HG02943 (cell line): ENCODE results near the gene PROSER1.
"Not testable (repeated sequence)": the region's sequence is repeated elsewhere in the genome, so short reads cannot be mapped to it uniquely, and the experiment has no call there.

ENCODE experiments used
- ATAC-seq: cut with Tn5 transposase; IDR thresholded peaks from one replicate; pipeline ENCODE4 v1.9.1; 2021; ENCODE audit warnings: mild to moderate bottlenecking, low read depth, moderate library complexity; ENCODE audit not compliant: unreplicated experiment

PROSER1 gene

GRCh38 chr13:39032150-39032549, 5.7 kb downstream of the PROSER1 start:
- ATAC-seq, result no peak

GRCh38 chr13:39025433-39025839, 12.5 kb downstream of the PROSER1 start:
- ATAC-seq, result no peak

DNA sequence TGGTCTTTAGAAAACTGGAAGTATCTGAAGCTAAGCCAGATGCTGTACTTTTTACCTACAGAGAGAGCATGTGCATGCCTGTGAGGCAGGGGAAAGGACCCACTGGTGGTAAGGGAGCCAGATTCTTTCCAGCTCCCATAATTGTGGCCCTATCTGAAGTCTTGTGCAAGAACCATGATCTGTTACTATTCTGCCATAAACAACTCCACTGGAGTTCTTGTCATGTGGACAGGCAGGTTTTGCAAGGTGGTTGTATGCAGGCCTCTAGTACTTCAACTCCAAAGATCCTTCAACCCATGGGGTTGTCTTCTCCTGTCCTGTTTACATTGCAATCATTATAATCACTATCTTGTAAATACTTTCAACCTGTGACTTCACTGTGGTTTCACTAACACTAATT, 14.1 kb downstream of the PROSER1 start:
- ATAC-seq, result no peak

- no peak for ATAC-seq
These were observed 14.6 kb downstream of the PROSER1 start for GRCh38 chr13:39023316-39023715.

DNA sequence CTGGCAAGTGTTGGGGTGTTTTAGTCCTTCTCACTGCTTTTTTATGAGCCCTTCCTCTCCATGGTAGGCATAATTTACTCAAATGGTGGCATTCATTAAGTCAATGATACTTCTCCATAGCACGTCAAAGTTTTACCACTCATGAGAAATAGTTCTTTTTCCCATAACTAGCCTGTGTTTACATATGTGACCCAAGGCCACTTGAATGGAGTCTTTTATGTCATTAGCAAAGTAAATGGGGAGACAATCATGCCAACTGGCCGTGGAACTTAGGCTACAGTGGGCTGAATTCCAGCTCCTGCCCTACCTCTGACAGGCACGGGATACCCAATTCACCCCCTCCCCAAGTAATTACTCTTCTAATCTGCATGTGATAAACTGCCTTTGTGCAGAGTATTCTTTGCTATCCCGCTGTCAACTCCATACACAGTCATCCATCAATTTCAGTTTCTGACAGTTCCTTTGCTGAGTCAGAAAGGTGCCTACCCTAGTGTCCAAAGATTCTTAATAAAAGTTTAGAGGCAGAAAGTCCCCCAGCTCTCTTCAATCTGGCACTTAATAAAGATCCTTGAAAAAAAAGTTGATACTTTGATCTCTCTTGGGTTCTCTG, 16.9 kb downstream of the PROSER1 start:
- ATAC-seq, result no peak

GRCh38 chr13:39016787-39017186, 21.1 kb downstream of the PROSER1 start:
- ATAC-seq, result peak; percentile 74

GRCh38 chr13:39016087-39016486, 21.8 kb downstream of the PROSER1 start:
- no peak for ATAC-seq

- ATAC-seq, result no peak
These were observed 24.4 kb downstream of the PROSER1 start for GRCh38 chr13:39013462-39013861.

DNA sequence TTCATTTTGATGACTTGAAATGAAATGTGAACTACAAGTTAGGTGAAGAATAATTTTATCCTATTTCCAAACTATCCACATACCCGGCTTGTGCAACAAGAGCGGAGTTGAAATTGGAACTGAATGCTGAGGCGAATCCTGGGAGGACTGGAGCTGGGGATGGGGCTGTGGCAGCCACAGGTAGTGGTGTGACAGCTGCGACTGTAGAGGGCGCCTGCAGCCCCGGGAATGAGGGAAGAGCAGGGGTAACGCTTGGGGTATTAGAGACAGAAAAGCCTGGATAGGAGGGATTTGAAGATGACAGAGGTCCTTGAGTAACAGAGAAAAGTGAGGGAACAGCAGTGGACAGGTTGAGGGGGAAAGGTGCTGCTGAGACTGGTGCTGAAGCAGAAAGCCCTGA, 25.3 kb downstream of the PROSER1 start:
- ATAC-seq, result no peak

GRCh38 chr13:39006371-39007111, 31.3 kb downstream of the PROSER1 start:
- ATAC-seq, result not testable (repeated sequence)

DNA sequence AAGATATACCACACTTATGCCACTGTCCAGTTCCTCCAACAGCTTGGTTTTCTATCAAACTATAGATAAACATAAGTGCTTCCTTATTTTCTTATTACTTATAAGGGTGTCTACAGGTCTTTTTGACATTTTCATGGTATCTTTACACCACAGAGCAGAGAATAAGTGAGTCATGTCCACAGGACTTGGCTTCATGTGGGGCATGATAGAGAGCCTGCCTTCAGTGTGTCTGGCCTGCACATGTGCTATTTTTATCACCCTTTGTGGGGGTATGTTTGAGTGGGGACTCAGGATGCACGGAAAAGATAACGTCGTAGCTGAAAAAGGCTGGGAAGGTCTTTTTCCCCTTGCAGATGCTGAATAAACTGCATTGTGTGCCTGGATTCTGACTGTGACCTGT, 39.1 kb downstream of the PROSER1 start:
- no peak for ATAC-seq

- no peak for ATAC-seq
These were observed 44.5 kb downstream of the PROSER1 start for GRCh38 chr13:38993381-38993780.

GRCh38 chr13:38990693-38991092, 47.2 kb downstream of the PROSER1 start, which contains the start of gene STOML3:
Gene STOML3 (minus strand): TSS chr13:38990831. CDS start chr13:38990721, 110 bp downstream.
- no peak for ATAC-seq

- ATAC-seq, result no peak
These were observed 56.8 kb downstream of the PROSER1 start for GRCh38 chr13:38981096-38981495.

DNA sequence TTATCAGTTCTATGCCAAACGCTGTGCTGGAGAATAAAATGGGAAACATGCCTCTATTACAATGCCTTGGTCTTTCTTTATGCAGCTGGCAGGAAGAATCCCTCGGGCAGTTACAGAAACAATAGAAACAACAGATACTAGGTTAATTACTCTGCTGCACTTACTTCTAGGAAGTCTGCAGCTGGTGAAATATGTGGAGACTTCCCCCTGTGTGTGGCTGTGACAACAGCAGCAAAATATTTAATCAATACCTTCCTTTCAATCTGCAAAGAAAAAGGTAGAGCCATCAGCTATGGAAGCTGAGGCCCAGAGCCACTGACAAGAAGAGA, 57.2 kb downstream of the PROSER1 start:
- no peak for ATAC-seq

DNA sequence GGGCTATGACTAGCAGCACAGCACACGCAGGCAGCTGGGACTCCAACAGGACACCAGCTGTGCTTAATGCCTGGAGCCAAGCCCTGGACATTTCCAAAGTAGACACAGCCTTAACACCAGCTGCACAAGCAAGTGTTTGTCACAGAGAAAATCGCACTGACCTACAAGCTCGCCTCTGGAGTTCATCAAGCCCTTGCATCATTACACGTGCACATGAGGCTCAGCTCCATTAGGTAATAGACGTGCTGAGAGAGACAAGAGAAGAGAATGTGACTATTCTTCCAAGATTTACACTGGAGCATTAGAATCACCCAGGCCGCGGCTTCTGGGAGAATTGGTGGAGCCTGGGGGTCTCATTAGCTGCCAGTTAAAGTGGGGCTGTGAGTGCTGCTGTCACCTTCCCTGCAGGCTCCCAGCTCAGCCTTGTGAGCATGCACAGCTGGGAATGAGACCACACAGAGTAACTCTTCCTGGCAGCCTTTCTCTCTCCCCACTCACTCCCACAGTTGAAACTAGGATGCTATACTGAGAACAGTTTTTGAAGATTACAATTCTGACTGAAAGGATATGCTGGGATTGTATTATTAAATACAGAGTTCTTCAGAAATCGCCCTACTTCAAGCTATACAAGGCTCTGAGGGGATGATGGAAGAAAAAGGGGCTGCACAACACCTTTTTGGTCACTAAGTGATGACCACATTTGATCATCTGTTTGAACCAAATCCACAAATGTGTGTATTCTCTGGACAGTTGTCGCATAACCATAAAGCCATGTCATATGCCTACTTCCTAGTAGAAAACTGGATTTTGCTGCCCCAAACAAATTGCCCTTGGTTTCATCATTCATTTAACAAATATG, 57.8 kb downstream of the PROSER1 start:
- ATAC-seq, result no peak

GRCh38 chr13:38970380-38971051, 67.4 kb downstream of the PROSER1 start:
- ATAC-seq, result no peak

GRCh38 chr13:38969187-38969586, 68.7 kb downstream of the PROSER1 start:
- no peak for ATAC-seq

GRCh38 chr13:38967446-38967845, 70.4 kb downstream of the PROSER1 start:
- ATAC-seq, result no peak

DNA sequence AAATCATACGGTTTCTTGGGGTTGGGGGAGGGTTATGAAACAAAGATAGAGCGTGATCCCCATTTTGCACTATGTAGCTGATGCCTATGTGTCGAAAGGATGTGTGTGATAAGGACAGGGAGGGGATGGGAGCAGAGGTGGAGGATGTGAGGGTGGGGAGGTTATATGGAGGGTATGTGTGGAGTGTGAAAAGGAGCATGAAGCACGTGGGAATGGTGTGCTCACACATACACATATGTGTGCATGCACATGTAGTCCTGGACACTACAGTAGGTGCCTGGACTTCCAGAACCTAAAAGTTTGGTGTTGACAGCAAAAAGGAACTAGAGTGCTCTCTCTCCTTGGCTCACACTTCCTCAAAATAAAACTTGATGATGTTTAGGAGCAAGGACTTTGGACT, 72.6 kb downstream of the PROSER1 start:
- no peak for ATAC-seq

- ATAC-seq, result no peak
These were observed 77.7 kb downstream of the PROSER1 start for GRCh38 chr13:38960175-38960574.
